Esophagus muscularis mucosa (tissue), 4 donors: ENCODE results near the gene CWH43.
"Not testable (repeated sequence)": the region's sequence is repeated elsewhere in the genome, so short reads cannot be mapped to it uniquely, and the experiment has no call there.

Source experiments
- CTCF ChIP-seq, 3 experiments: fragments of 200-600 bp in 2 of 3; fragments of 450-650 bp in 1 of 3; sonication (generic) in 2 of 3; IDR thresholded peaks; one replicate each; pipeline ENCODE4 v1.5.1; 2017 to 2019; ENCODE audit warnings: antibody characterized with exemption in 3 of 3, mild to moderate bottlenecking in 2 of 3, moderate library complexity in 1 of 3
- EP300 ChIP-seq: sonication (generic); formaldehyde crosslinking; IDR thresholded peaks from one replicate; pipeline ENCODE4 v1.6.1; 2017; ENCODE audit warnings: antibody characterized with exemption
- POLR2A ChIP-seq: fragments of 450-650 bp; IDR thresholded peaks from one replicate; pipeline ENCODE4 v1.6.1; 2017; ENCODE audit warnings: antibody characterized with exemption, moderate library complexity, mild to moderate bottlenecking, low read depth
- POLR2AphosphoS5 ChIP-seq, 2 donors: sonication (generic); formaldehyde crosslinking; IDR thresholded peaks; one replicate each; pipeline ENCODE4 v1.6.1; 2017; ENCODE audit warnings: antibody characterized with exemption in 2 of 2

GRCh38 chr4:49098034-49098759, 112.1 kb downstream of the CWH43 start:
- not testable (repeated sequence) for TF ChIP-seq CTCF (IDR thresholded peaks at IDR 0.05); POLR2A; EP300; POLR2AphosphoS5 (IDR thresholded peaks at IDR 0.05)
